ENCODE data around the gene AICDA.
"Not testable (repeated sequence)": the region's sequence is repeated elsewhere in the genome, so short reads cannot be mapped to it uniquely, and the experiment has no call there.

AICDA gene

GRCh38 chr12:8636581-8636980, 23.9 kb upstream of the AICDA start:
- H3K36me3 ChIP-seq (ENCODE audit: control insufficient read depth, insufficient read depth, low read length) = no peaks in the 10 kb centered on the region
- H3K27me3 ChIP-seq (ENCODE audit: control insufficient read depth, insufficient read depth, low read length) = no peaks in the 10 kb centered on the region
- no peak overlapping the region for H3K4me3 ChIP-seq (ENCODE audit: low read length)
- no peaks in the 10 kb centered on the region for H3K4me1 ChIP-seq (ENCODE audit: control insufficient read depth, insufficient read depth, low read length)
- no peak overlapping the region for H3K9ac ChIP-seq (ENCODE audit: low read length)
- H3K27ac ChIP-seq (ENCODE audit: low read depth, low read length) = no peak overlapping the region

GRCh38 chr12:8636007-8636346, 23.3 kb upstream of the AICDA start:
- not testable (repeated sequence) for H3K36me3 ChIP-seq (ENCODE audit: control insufficient read depth, insufficient read depth, low read length); H3K9ac ChIP-seq (ENCODE audit: low read length); H3K27ac ChIP-seq (ENCODE audit: low read depth, low read length); H3K4me3 ChIP-seq (ENCODE audit: low read length); H3K27me3 ChIP-seq (ENCODE audit: control insufficient read depth, insufficient read depth, low read length); H3K4me1 ChIP-seq (ENCODE audit: control insufficient read depth, insufficient read depth, low read length)

- H3K27ac ChIP-seq (ENCODE audit: low read depth, low read length); H3K36me3 ChIP-seq (ENCODE audit: control insufficient read depth, insufficient read depth, low read length); H3K9ac ChIP-seq (ENCODE audit: low read length); H3K27me3 ChIP-seq (ENCODE audit: control insufficient read depth, insufficient read depth, low read length); H3K4me3 ChIP-seq (ENCODE audit: low read length); H3K4me1 ChIP-seq (ENCODE audit: control insufficient read depth, insufficient read depth, low read length): not testable (repeated sequence)
These were observed 22.8 kb upstream of the AICDA start for GRCh38 chr12:8635342-8636006.

GRCh38 chr12:8630131-8630530, 17.5 kb upstream of the AICDA start:
- Histone ChIP-seq H3K36me3 (ENCODE audit: control insufficient read depth, insufficient read depth, low read length) (no peaks in the 10 kb centered on the region), H3K4me1 (ENCODE audit: control insufficient read depth, insufficient read depth, low read length) (no peaks in the 10 kb centered on the region), H3K9ac (ENCODE audit: low read length) (no peak overlapping the region), H3K27ac (ENCODE audit: low read depth, low read length) (no peak overlapping the region), H3K4me3 (ENCODE audit: low read length) (no peak overlapping the region), H3K27me3 (ENCODE audit: control insufficient read depth, insufficient read depth, low read length) (no peaks in the 10 kb centered on the region)

GRCh38 chr12:8629486-8630033, 16.9 kb upstream of the AICDA start:
- H3K27ac ChIP-seq (ENCODE audit: low read depth, low read length) = no peak overlapping the region
- H3K27me3 ChIP-seq (ENCODE audit: control insufficient read depth, insufficient read depth, low read length) = no peaks in the 10 kb centered on the region
- H3K36me3 ChIP-seq (ENCODE audit: control insufficient read depth, insufficient read depth, low read length) = no peaks in the 10 kb centered on the region
- H3K4me1 ChIP-seq (ENCODE audit: control insufficient read depth, insufficient read depth, low read length) = no peaks in the 10 kb centered on the region
- no peak overlapping the region for H3K4me3 ChIP-seq (ENCODE audit: low read length)
- H3K9ac ChIP-seq (ENCODE audit: low read length) = no peak overlapping the region

GRCh38 chr12:8628731-8629130, 16.1 kb upstream of the AICDA start:
- H3K4me3 ChIP-seq (ENCODE audit: low read length) = no peak overlapping the region
- H3K9ac ChIP-seq (ENCODE audit: low read length) = no peak overlapping the region
- H3K27me3 ChIP-seq (ENCODE audit: control insufficient read depth, insufficient read depth, low read length) = no peaks in the 10 kb centered on the region
- H3K36me3 ChIP-seq (ENCODE audit: control insufficient read depth, insufficient read depth, low read length) = no peaks in the 10 kb centered on the region
- H3K27ac ChIP-seq (ENCODE audit: low read depth, low read length) = no peak overlapping the region
- H3K4me1 ChIP-seq (ENCODE audit: control insufficient read depth, insufficient read depth, low read length) = no peaks in the 10 kb centered on the region

- not testable (repeated sequence) for H3K4me1 ChIP-seq (ENCODE audit: control insufficient read depth, insufficient read depth, low read length); H3K27me3 ChIP-seq (ENCODE audit: control insufficient read depth, insufficient read depth, low read length); H3K27ac ChIP-seq (ENCODE audit: low read depth, low read length); H3K36me3 ChIP-seq (ENCODE audit: control insufficient read depth, insufficient read depth, low read length); H3K4me3 ChIP-seq (ENCODE audit: low read length); H3K9ac ChIP-seq (ENCODE audit: low read length)
These were observed 12.1 kb upstream of the AICDA start for GRCh38 chr12:8624750-8625149.

GRCh38 chr12:8622646-8623045, 10.0 kb upstream of the AICDA start:
- Histone ChIP-seq H3K27me3 (ENCODE audit: control insufficient read depth, insufficient read depth, low read length) (no peaks in the 10 kb centered on the region), H3K9ac (ENCODE audit: low read length) (no peak overlapping the region), H3K4me3 (ENCODE audit: low read length) (no peak overlapping the region), H3K36me3 (ENCODE audit: control insufficient read depth, insufficient read depth, low read length) (no peaks in the 10 kb centered on the region), H3K27ac (ENCODE audit: low read depth, low read length) (no peak overlapping the region), H3K4me1 (ENCODE audit: control insufficient read depth, insufficient read depth, low read length) (no peaks in the 10 kb centered on the region)

GRCh38 chr12:8615206-8615605, 2.5 kb upstream of the AICDA start:
- Histone ChIP-seq H3K9ac (ENCODE audit: low read length) (no peak overlapping the region), H3K27me3 (ENCODE audit: control insufficient read depth, insufficient read depth, low read length) (no peaks in the 10 kb centered on the region), H3K4me3 (ENCODE audit: low read length) (no peak overlapping the region), H3K4me1 (ENCODE audit: control insufficient read depth, insufficient read depth, low read length) (no peaks in the 10 kb centered on the region), H3K27ac (ENCODE audit: low read depth, low read length) (no peak overlapping the region), H3K36me3 (ENCODE audit: control insufficient read depth, insufficient read depth, low read length) (no peaks in the 10 kb centered on the region)

- not testable (repeated sequence) for H3K9ac ChIP-seq (ENCODE audit: low read length); H3K36me3 ChIP-seq (ENCODE audit: control insufficient read depth, insufficient read depth, low read length); H3K4me1 ChIP-seq (ENCODE audit: control insufficient read depth, insufficient read depth, low read length); H3K27me3 ChIP-seq (ENCODE audit: control insufficient read depth, insufficient read depth, low read length); H3K27ac ChIP-seq (ENCODE audit: low read depth, low read length); H3K4me3 ChIP-seq (ENCODE audit: low read length)
These were observed 1.2 kb upstream of the AICDA start for GRCh38 chr12:8613881-8614280.

GRCh38 chr12:8609061-8609570, 3.5 kb downstream of the AICDA start:
- no peaks in the 10 kb centered on the region for H3K4me1 ChIP-seq (ENCODE audit: control insufficient read depth, insufficient read depth, low read length)
- no peaks in the 10 kb centered on the region for H3K36me3 ChIP-seq (ENCODE audit: control insufficient read depth, insufficient read depth, low read length)
- H3K4me3 ChIP-seq (ENCODE audit: low read length) = no peak overlapping the region
- no peak overlapping the region for H3K9ac ChIP-seq (ENCODE audit: low read length)
- H3K27me3 ChIP-seq (ENCODE audit: control insufficient read depth, insufficient read depth, low read length) = no peaks in the 10 kb centered on the region
- no peak overlapping the region for H3K27ac ChIP-seq (ENCODE audit: low read depth, low read length)

- no peaks in the 10 kb centered on the region for H3K4me1 ChIP-seq (ENCODE audit: control insufficient read depth, insufficient read depth, low read length)
- H3K27ac ChIP-seq (ENCODE audit: low read depth, low read length) = no peak overlapping the region
- no peaks in the 10 kb centered on the region for H3K27me3 ChIP-seq (ENCODE audit: control insufficient read depth, insufficient read depth, low read length)
These were observed 5.8 kb downstream of the AICDA start for GRCh38 chr12:8606890-8607289.

GRCh38 chr12:8605057-8605456, 7.6 kb downstream of the AICDA start:
- H3K4me1 ChIP-seq (ENCODE audit: control insufficient read depth, insufficient read depth, low read length) = no peaks in the 10 kb centered on the region
- no peak overlapping the region for H3K27ac ChIP-seq (ENCODE audit: low read depth, low read length)
- no peak overlapping the region for H3K9ac ChIP-seq (ENCODE audit: low read length)
- no peaks in the 10 kb centered on the region for H3K36me3 ChIP-seq (ENCODE audit: control insufficient read depth, insufficient read depth, low read length)
- H3K27me3 ChIP-seq (ENCODE audit: control insufficient read depth, insufficient read depth, low read length) = no peaks in the 10 kb centered on the region
- no peak overlapping the region for H3K4me3 ChIP-seq (ENCODE audit: low read length)

More at GRCh38 chr12:8606890-8607289, 5.8 kb downstream of the AICDA start:
- no peak overlapping the region for H3K4me3 ChIP-seq (ENCODE audit: low read length)
- H3K9ac ChIP-seq (ENCODE audit: low read length) = no peak overlapping the region
- no peaks in the 10 kb centered on the region for H3K36me3 ChIP-seq (ENCODE audit: control insufficient read depth, insufficient read depth, low read length)
